Measurements from ENCODE around the gene PRPF31.
A peak's percentile ranks its signal among the peaks of the same experiment; 100 is the strongest.

Gene PRPF31

DNA sequence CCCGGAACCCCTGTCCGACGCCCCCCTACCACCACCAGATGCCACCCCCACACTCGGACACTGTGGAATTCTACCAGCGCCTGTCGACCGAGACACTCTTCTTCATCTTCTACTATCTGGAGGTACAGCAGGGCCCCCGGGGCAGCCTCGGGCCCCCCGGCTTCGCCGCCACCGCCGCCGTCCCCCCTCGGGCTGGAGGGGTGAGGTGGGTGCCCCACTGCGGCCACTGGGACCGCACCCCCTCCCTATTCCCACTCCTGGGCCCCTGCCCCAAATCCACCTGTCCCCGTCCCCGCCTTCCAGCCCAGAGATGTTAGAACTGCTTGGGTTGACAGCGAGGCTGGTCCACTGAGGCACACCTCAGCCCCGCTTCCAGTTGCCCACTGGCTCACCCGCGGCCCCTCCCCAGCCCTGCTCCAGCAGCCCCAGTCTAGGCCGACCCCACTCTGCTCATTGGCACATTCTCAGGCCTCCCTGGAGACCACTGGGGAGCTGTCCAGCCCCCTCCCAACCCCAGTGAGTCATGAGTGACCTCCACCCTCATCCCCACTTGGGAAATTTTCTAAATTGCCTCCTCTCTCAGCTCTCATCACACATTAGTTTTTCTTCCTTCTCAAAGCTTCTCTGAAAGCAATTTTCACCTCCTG lies 37.4 kb downstream of the PRPF31 start:
- no peak for TF ChIP-seq CTCF (IDR thresholded peaks at IDR 0.05)
- DNase-seq (ENCODE audit: low spot score), result no peak
- Histone ChIP-seq H3K27ac (peak overlapping the region in 1 of 2 donors; percentile 56), H3K4me3 (no peak overlapping the region)

GRCh38 chr19:54153731-54154326 lies 38.3 kb downstream of the PRPF31 start:
- DNase-seq (ENCODE audit: low spot score), result no peak
- Histone ChIP-seq H3K4me3 (no peak overlapping the region), H3K27ac (peak overlapping the region in 1 of 2 donors; percentile 56)
- no peak for TF ChIP-seq CTCF (IDR thresholded peaks at IDR 0.05)

DNA sequence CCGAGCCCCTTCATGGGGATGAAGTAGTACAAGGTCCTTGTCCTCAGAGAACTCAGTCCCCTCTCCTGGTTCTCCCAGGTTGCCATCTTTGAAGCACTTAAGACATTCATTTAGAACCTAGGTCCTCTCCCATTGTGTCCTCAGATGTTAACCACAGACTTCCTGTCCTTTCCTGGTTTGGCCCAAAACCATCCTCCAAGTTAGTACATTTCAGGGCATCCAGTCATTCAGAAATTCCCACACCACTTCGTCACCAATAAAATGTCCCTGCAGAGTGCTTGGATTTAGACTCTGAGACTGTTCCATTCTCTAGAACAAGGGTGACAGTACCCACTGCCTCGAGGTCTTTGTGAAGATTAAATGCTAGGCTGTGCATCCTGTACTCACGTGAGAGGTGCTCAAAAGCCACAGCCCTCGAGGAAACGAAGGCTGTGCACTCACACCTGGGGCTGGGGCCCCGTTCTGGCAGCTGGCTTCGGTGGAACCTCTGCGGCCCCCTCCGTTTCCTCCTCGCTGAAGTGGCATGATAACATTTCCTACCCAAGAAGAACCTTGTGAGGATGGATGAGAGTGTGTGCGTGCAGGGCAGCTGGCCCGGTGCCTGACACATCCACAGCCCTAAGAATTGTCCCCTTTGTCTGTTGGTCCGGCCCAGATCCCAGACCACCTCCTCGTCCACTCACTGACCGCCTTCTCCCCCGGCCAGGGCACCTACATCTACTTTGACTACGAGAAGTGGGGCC lies 39.2 kb downstream of the PRPF31 start:
- DNase-seq (ENCODE audit: low spot score), result no peak
- Histone ChIP-seq H3K4me3 (no peak overlapping the region), H3K27ac (no peak overlapping the region)
- TF ChIP-seq CTCF (IDR thresholded peaks at IDR 0.05), result no peak

GRCh38 chr19:54155694-54156093 lies 40.1 kb downstream of the PRPF31 start:
- no peak for DNase-seq (ENCODE audit: low spot score)
- Histone ChIP-seq H3K27ac (no peak overlapping the region), H3K4me3 (no peak overlapping the region)
- TF ChIP-seq CTCF (IDR thresholded peaks at IDR 0.05), result no peak

DNA sequence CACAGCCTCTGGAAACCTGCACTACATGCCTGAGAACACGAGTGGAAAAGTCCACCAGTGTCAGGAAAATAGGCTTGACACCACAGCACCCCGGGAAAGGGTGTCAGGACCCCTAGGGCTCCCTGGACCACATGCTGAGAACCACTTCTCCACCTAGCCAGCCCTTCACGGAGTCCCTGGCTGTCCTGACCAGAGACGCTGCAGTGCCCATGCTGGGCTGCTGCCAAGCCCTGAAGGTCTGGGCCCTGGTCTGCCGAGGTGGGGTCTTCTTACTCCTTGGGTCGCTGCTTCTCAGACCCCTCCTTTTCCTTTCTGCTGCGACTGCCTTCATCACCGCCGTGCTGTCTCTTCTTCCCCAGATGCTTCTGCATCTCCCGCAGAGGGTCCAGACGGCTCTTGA lies 40.9 kb downstream of the PRPF31 start:
- Histone ChIP-seq H3K27ac (no peak overlapping the region), H3K4me3 (no peak overlapping the region)
- no peak for TF ChIP-seq CTCF (IDR thresholded peaks at IDR 0.05)
- no peak for DNase-seq (ENCODE audit: low spot score)

DNA sequence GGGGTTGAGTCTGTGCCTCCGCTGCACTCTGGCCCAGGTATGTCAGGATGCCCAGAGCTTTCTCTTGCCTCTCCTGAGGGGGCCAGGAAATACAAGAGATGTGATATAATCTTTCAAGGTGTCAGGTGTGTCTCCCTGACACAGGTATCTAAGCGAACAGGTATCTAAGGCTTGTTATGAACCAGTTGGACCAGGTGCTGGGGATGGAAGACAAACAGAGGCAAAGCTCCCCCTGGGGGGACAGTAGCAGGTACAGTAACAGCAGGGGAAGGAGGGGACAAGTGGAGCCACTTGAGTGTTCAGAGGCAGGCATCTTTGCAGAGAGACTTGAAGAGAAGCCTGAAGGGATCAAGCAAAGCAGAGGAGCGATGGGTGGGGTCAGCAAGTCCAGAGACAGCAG lies 41.4 kb downstream of the PRPF31 start:
- no peak for DNase-seq (ENCODE audit: low spot score)
- Histone ChIP-seq H3K4me3 (no peak overlapping the region), H3K27ac (no peak overlapping the region)
- no peak for TF ChIP-seq CTCF (IDR thresholded peaks at IDR 0.05)
